Loucy (cell line): ENCODE measurements around the gene B4GALT1.

Source experiments
- H2AFZ ChIP-seq: fragments of 200-600 bp; sonication (generic); 2 replicates; pipeline ENCODE4 v1.6.0; 2016; ENCODE audit warnings: antibody characterized with exemption, mild to moderate bottlenecking, low read length, moderate library complexity
- H3F3A ChIP-seq: fragments of 200-600 bp; 2 replicates; pipeline ENCODE4 v1.6.0; 2016; ENCODE audit warnings: antibody characterized with exemption, low read depth, mild to moderate bottlenecking
- H3K27me3 ChIP-seq: fragments of 200-600 bp; sonication (generic); 2 replicates; pipeline ENCODE4 v1.6.1; 2014; ENCODE audit warnings: low read length, mild to moderate bottlenecking; ENCODE audit not compliant: insufficient read depth, poor library complexity, severe bottlenecking
- H3K36me3 ChIP-seq: fragments of 200-600 bp; sonication (generic); 2 replicates; pipeline ENCODE4 v1.6.1; 2016; ENCODE audit warnings: low read length; ENCODE audit not compliant: insufficient read depth
- H3K4me1 ChIP-seq: fragments of 200-600 bp; sonication (generic); 2 replicates; pipeline ENCODE4 v1.5.1; 2014; ENCODE audit warnings: low read length, mild to moderate bottlenecking; ENCODE audit not compliant: insufficient read depth, poor library complexity, severe bottlenecking
- H3K4me2 ChIP-seq: fragments of 200-600 bp; sonication (generic); 2 replicates; pipeline ENCODE4 v1.6.0; 2014; ENCODE audit warnings: antibody characterized with exemption, low read length, low read depth, mild to moderate bottlenecking; ENCODE audit not compliant: poor library complexity, severe bottlenecking
- H3K4me3 ChIP-seq: fragments of 200-600 bp; sonication (generic); 2 replicates; pipeline ENCODE4 v1.5.1; 2014; ENCODE audit warnings: low read length, mild to moderate bottlenecking, mixed read lengths; ENCODE audit not compliant: poor library complexity, severe bottlenecking
- H3K79me2 ChIP-seq: fragments of 200-600 bp; sonication (generic); 2 replicates; pipeline ENCODE4 v1.6.1; 2014; ENCODE audit warnings: low read length; ENCODE audit not compliant: insufficient read depth
- H3K9ac ChIP-seq: fragments of 200-600 bp; sonication (generic); 2 replicates; pipeline ENCODE4 v1.6.0; 2014; ENCODE audit warnings: mild to moderate bottlenecking, low read depth, low read length, moderate library complexity; ENCODE audit not compliant: poor library complexity, severe bottlenecking
- H3K9me2 ChIP-seq: fragments of 200-600 bp; sonication (generic); replicated peaks from 2 replicates; pipeline ENCODE4 v1.6.1; 2016; ENCODE audit warnings: low read depth, low read length, mixed read lengths
- H3K9me3 ChIP-seq: fragments of 200-600 bp; sonication (generic); 2 replicates; pipeline ENCODE4 v1.6.1; 2014; ENCODE audit warnings: mild to moderate bottlenecking, antibody characterized with exemption, low read length, low read depth; ENCODE audit not compliant: insufficient read depth
- H4K20me1 ChIP-seq: fragments of 200-600 bp; sonication (generic); 2 replicates; pipeline ENCODE4 v1.6.0; 2014; ENCODE audit warnings: antibody characterized with exemption, low read length, mild to moderate bottlenecking; ENCODE audit not compliant: insufficient read depth, poor library complexity, severe bottlenecking
- EZH2phosphoT487 ChIP-seq: fragments of 200-600 bp; IDR thresholded peaks from 2 replicates; pipeline ENCODE4 v1.6.1; 2018; ENCODE audit warnings: antibody characterized with exemption, mild to moderate bottlenecking, moderate library complexity, borderline replicate concordance
- TF ChIP-seq, protein P1 (sequence below): fragments of 200-600 bp; sonication (generic); conservative IDR thresholded peaks from 2 replicates; pipeline ENCODE4 v1.5.1; 2014; ENCODE audit warnings: mild to moderate bottlenecking, antibody characterized with exemption, low read length

Gene B4GALT1

DNA sequence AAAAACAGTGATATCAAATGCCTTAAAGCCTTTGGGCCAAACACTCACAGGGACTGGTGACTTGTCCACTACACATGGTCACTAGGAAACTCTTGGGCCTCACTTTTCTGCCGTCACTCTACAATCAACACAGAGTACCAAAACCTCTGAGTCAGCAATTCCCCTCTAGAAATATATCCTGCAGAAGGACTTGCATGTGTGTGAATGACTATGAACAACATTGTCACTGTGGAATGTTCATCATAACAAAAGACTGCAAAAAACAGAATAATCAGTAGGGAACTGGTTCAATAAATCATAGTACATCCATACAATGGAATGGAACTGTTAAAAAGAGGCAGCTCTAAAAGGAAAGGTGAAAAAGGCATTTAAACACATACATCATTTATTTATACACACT is 46.5 kb downstream of the B4GALT1 start:
- no peak overlapping the region for H3K9ac ChIP-seq
- H3K36me3 ChIP-seq = peaks cover 7% of the 10 kb centered on the region; the same call in 1 of the 2 replicates
- H4K20me1 ChIP-seq = no peaks in the 10 kb centered on the region
- peaks cover 10% of the 10 kb centered on the region for H3K4me1 ChIP-seq
- H3K4me2 ChIP-seq = no peak overlapping the region
- H2AFZ ChIP-seq = no peak overlapping the region
- H3K9me2 ChIP-seq = no peaks in the 10 kb centered on the region
- no peaks in the 10 kb centered on the region for H3F3A ChIP-seq
- TF ChIP-seq EZH2phosphoT487 = no peak
- TF ChIP-seq, protein P1, sequence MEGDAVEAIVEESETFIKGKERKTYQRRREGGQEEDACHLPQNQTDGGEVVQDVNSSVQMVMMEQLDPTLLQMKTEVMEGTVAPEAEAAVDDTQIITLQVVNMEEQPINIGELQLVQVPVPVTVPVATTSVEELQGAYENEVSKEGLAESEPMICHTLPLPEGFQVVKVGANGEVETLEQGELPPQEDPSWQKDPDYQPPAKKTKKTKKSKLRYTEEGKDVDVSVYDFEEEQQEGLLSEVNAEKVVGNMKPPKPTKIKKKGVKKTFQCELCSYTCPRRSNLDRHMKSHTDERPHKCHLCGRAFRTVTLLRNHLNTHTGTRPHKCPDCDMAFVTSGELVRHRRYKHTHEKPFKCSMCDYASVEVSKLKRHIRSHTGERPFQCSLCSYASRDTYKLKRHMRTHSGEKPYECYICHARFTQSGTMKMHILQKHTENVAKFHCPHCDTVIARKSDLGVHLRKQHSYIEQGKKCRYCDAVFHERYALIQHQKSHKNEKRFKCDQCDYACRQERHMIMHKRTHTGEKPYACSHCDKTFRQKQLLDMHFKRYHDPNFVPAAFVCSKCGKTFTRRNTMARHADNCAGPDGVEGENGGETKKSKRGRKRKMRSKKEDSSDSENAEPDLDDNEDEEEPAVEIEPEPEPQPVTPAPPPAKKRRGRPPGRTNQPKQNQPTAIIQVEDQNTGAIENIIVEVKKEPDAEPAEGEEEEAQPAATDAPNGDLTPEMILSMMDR = no peak
- no peaks in the 10 kb centered on the region for H3K9me3 ChIP-seq
- H3K79me2 ChIP-seq = no peaks in the 10 kb centered on the region
- H3K27me3 ChIP-seq = no peaks in the 10 kb centered on the region
- no peak overlapping the region for H3K4me3 ChIP-seq

DNA sequence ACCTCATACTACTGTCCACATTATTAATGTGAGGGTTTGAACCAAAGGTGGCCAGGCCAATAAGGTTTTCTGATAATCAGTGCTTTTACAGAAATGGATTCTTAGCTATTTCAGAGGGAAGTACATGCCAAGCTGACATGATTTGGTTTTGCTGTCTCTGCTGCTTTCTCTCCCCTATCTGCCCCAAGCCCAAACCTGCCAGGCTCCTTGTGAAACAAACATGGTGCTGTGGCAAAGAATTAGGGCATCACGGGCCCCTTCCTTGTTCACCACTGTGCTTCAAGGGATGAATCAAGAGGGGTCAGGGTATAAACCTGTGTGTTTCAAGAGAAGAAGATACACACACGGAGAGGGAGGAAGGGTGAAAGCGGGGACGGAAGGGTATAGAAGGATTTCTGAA is 49.3 kb downstream of the B4GALT1 start:
- TF ChIP-seq, protein P1 = no peak
- TF ChIP-seq EZH2phosphoT487 = no peak

DNA sequence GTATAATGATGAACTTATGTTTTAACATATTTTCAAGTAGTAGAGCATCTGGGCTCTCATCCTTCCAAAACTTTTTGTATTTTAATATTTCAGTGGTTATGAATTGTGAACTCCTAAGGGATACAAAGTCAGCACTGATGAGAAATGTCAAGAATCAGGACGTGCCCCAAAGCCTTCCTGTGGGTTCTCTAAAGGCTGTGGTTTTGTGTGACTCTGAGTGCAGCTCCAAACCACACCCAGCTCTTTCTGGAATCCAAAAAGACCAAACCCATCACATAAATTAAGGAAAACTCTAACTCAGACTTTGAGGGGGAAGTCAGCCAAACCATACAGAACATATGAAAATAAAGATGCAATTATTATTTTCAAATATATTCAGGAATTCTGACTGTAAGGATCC is 49.8 kb downstream of the B4GALT1 start:
- Histone ChIP-seq H3K36me3 (peaks cover 33% of the 10 kb centered on the region; the same call in 1 of the 2 replicates), H3K27me3 (no peaks in the 10 kb centered on the region), H2AFZ (no peak overlapping the region), H3F3A (no peaks in the 10 kb centered on the region), H3K4me1 (peaks cover 10% of the 10 kb centered on the region), H4K20me1 (no peaks in the 10 kb centered on the region), H3K79me2 (no peaks in the 10 kb centered on the region), H3K9ac (no peak overlapping the region), H3K9me3 (no peaks in the 10 kb centered on the region), H3K9me2 (no peaks in the 10 kb centered on the region), H3K4me3 (no peak overlapping the region), H3K4me2 (no peak overlapping the region)
- TF ChIP-seq, protein P1 = no peak
- TF ChIP-seq EZH2phosphoT487 = no peak

More for the DNA sequence above, 49.3 kb downstream of the B4GALT1 start:
- no peak overlapping the region for H3K4me2 ChIP-seq
- H2AFZ ChIP-seq = no peak overlapping the region
- no peaks in the 10 kb centered on the region for H3K79me2 ChIP-seq
- H3K9me3 ChIP-seq = no peaks in the 10 kb centered on the region
- no peaks in the 10 kb centered on the region for H3K27me3 ChIP-seq
- no peak overlapping the region for H3K4me3 ChIP-seq
- no peak overlapping the region for H3K9ac ChIP-seq
- peaks cover 29% of the 10 kb centered on the region; the same call in 1 of the 2 replicates for H3K36me3 ChIP-seq
- no peaks in the 10 kb centered on the region for H3K9me2 ChIP-seq
- no peaks in the 10 kb centered on the region for H4K20me1 ChIP-seq
- H3K4me1 ChIP-seq = peaks cover 10% of the 10 kb centered on the region
- no peaks in the 10 kb centered on the region for H3F3A ChIP-seq
